Lower lobe of right lung (tissue), 2 donors: Measurements from ENCODE around the gene SRRM3. TPM values are rescaled to one million over a fixed set of nuclear protein-coding genes. Genes with fewer than 3 reads are reported as not detected.
A peak's percentile ranks its signal among the peaks of the same experiment; 100 is the strongest.
"Not testable (repeated sequence)": the region's sequence is repeated elsewhere in the genome, so short reads cannot be mapped to it uniquely, and the experiment has no call there.

Source experiments
- ATAC-seq, 2 donors: fragments of 200-7000 bp; cut with Tn5 transposase; one replicate each; pipeline ENCODE4 v1.9.1; 2020 to 2022; ENCODE audit warnings: mild to moderate bottlenecking in 2 of 2, moderate library complexity in 2 of 2
- DNase-seq: peaks from one replicate; pipeline ENCODE4 v3.0.0-alpha.2; 2020
- H3K27ac ChIP-seq: fragments of 200-600 bp; one replicate; pipeline ENCODE4 v1.8.0; 2022
- H3K27me3 ChIP-seq: fragments of 200-600 bp; one replicate; pipeline ENCODE4 v1.8.0; 2022; ENCODE audit warnings: low read depth
- H3K36me3 ChIP-seq: fragments of 200-600 bp; one replicate; pipeline ENCODE4 v1.8.0; 2022; ENCODE audit warnings: mild to moderate bottlenecking
- H3K4me1 ChIP-seq: fragments of 200-600 bp; one replicate; pipeline ENCODE4 v1.8.0; 2022
- H3K4me3 ChIP-seq: fragments of 200-600 bp; one replicate; pipeline ENCODE4 v1.8.0; 2022; ENCODE audit warnings: mild to moderate bottlenecking
- H3K9me3 ChIP-seq: fragments of 200-600 bp; one replicate; pipeline ENCODE4 v1.8.0; 2022
- intact Hi-C: fragments of 100-400 bp; cut with DNase I; formaldehyde crosslinking; loops from one replicate; pipeline ENCODE4 v1.11.0; 2022
- total RNA-seq: library from RNA; stranded (reverse); fragmentation: NEBNext Ultra II Directional; extraction: Animal tissue kit (Norgen Biotek cat#: 25700); gene quantifications from one replicate; pipeline ENCODE4 v1.2.1, GENCODE V29; 2021
- TF ChIP-seq, protein P1 (sequence below): fragments of 200-600 bp; IDR thresholded peaks from one replicate; pipeline ENCODE4 v1.8.0; 2022; ENCODE audit warnings: antibody characterized with exemption, mild to moderate bottlenecking
- donor health status: DM: no; HTN: yes; CAD: no; lungs with severe emphysema.

The SRRM3 gene
- total RNA-seq, 1 donor from 2014 or later: 0.86 TPM

- peak; percentile 89 to 91 for ATAC-seq
- peaks cover 56% of the 10 kb centered on the region for H3K27me3 ChIP-seq
- no peaks in the 10 kb centered on the region for H3K9me3 ChIP-seq
Measured at GRCh38 chr7:76234931-76235441, 33.3 kb downstream of the SRRM3 start.

DNA sequence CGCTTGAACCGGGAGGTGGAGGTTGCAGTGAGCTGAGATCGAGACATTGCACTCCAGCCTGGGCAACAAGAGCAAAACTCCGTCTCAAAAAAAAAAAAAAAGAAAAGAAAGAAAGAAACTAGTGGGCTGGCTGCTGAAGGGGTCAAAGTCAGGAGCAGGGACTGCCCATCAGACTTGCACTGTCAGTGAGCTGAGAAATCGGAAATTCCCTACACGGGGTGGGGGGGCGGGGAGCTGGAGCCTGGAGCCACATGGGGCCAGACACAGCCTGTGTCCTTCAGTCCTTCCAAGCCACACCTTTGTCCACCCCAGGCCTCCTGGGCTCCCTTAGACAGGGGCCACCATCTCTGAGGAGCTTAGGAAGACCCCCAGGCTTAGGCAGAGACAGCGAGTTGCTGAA, 34.5 kb downstream of the SRRM3 start:
- intact Hi-C loops: no loop called here
- TF ChIP-seq, protein P1, sequence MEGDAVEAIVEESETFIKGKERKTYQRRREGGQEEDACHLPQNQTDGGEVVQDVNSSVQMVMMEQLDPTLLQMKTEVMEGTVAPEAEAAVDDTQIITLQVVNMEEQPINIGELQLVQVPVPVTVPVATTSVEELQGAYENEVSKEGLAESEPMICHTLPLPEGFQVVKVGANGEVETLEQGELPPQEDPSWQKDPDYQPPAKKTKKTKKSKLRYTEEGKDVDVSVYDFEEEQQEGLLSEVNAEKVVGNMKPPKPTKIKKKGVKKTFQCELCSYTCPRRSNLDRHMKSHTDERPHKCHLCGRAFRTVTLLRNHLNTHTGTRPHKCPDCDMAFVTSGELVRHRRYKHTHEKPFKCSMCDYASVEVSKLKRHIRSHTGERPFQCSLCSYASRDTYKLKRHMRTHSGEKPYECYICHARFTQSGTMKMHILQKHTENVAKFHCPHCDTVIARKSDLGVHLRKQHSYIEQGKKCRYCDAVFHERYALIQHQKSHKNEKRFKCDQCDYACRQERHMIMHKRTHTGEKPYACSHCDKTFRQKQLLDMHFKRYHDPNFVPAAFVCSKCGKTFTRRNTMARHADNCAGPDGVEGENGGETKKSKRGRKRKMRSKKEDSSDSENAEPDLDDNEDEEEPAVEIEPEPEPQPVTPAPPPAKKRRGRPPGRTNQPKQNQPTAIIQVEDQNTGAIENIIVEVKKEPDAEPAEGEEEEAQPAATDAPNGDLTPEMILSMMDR: no peak
- Histone ChIP-seq H3K36me3 (no peaks in the 10 kb centered on the region), H3K4me1 (peaks cover 4% of the 10 kb centered on the region), H3K9me3 (no peaks in the 10 kb centered on the region), H3K27ac (no peak overlapping the region), H3K4me3 (no peak overlapping the region), H3K27me3 (peaks cover 48% of the 10 kb centered on the region)
- ATAC-seq (no peak), DNase-seq (no peak)

More at GRCh38 chr7:76234931-76235441, 33.3 kb downstream of the SRRM3 start:
- peak; percentile 75 for DNase-seq
- Histone ChIP-seq H3K36me3 (no peaks in the 10 kb centered on the region), H3K4me3 (peak overlapping the region; percentile 32), H3K27ac (no peak overlapping the region), H3K4me1 (peaks cover 4% of the 10 kb centered on the region)
- TF ChIP-seq, protein P1: no peak
- intact Hi-C loops: no loop called here

DNA sequence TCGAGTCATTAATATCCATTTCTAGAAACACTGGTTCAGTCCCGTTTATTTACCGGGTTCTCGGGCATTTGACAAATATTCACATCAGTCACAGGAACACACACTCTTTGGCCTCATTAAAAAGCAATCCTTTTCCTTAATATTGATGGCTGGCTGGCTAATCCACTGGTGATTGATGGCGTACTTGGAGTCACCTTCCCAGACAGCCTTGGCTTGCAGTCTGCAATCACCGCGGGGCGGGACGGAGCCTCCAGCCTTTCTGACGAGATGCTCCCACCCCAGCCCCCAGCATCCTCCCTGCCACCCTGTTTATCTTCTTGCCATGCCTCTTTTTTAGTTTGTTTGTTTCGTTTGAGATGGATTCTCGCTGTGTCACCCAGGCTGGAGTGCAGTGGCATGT, 36.6 kb downstream of the SRRM3 start:
- Histone ChIP-seq H3K27ac (no peak overlapping the region), H3K4me3 (no peak overlapping the region), H3K4me1 (peaks cover 4% of the 10 kb centered on the region), H3K27me3 (peaks cover 27% of the 10 kb centered on the region), H3K36me3 (no peaks in the 10 kb centered on the region), H3K9me3 (no peaks in the 10 kb centered on the region)
- intact Hi-C loops: no loop called here
- ATAC-seq (no peak), DNase-seq (no peak)
- TF ChIP-seq, protein P1: no peak

GRCh38 chr7:76241141-76241540, 39.4 kb downstream of the SRRM3 start:
- Histone ChIP-seq H3K4me1 (no peaks in the 10 kb centered on the region), H3K27ac (no peak overlapping the region), H3K36me3 (no peaks in the 10 kb centered on the region), H3K9me3 (no peaks in the 10 kb centered on the region), H3K27me3 (peaks cover 4% of the 10 kb centered on the region), H3K4me3 (no peak overlapping the region)
- intact Hi-C loops: no loop called here
- TF ChIP-seq, protein P1: no peak
- no peak for DNase-seq
- no peak for ATAC-seq

DNA sequence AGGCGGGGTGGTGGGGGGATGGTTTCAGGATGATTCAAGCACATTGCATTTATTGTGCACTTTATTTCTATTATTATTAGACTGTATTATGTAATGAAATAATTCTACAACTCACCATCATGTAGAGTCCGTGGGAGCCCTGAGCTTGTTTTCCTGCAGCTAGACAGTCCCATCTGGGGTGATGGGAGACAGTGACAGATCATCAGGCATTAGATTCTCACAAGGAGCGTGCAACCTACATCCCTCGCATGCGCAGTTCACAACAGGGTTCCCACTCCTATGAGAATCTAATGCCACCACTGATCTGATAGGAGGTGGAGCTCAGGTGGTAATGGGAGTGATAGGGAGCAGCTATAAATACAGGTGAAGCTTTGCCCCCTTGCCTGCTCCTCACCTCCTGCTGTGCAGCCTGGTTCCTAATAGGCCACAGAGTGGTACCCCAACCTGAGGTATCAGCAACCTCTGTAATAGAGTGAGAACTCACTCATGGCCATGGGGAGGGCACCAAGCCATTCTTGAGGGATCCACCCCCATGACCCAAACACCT, 40.9 kb downstream of the SRRM3 start:
- H3K36me3 ChIP-seq, H3K27ac ChIP-seq, H3K4me3 ChIP-seq, ATAC-seq, DNase-seq, H3K4me1 ChIP-seq, intact Hi-C loops, H3K27me3 ChIP-seq, H3K9me3 ChIP-seq: not testable (repeated sequence)

DNA sequence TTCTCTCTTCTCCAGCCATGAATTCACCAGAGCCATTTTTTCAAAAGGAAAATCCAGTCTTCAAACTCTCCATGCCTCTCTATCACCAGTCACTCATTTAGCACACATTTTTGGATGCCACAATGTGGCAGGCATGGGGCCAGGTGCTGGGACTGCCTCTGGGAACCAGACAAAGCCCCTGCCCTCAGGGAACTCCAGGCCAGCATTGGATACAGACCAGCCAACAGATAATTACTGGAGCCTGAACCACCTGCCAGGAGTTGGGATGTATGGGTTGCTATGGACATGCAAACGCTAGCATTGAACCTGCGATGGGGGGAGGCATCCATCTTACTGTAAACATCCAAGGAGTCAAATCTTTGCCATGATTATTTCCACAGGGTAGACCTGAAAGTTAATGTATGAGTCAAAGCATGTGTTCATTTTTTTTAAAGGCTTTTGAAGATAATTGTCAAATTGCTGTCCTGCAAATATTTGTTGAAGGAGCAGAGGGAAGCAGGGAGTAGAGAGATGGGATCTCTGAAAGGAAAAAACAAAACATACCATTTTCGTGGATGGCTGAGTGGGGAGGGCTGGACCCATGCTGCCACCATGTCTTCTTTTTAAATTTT, 43.2 kb downstream of the SRRM3 start:
- intact Hi-C loops: no loop called here
- DNase-seq (no peak), ATAC-seq (no peak)
- H3K4me1 ChIP-seq: no peaks in the 10 kb centered on the region
- TF ChIP-seq, protein P1: no peak
- H3K27me3 ChIP-seq: no peaks in the 10 kb centered on the region
- H3K9me3 ChIP-seq: no peaks in the 10 kb centered on the region
- H3K27ac ChIP-seq: no peak overlapping the region
- no peak overlapping the region for H3K4me3 ChIP-seq
- no peaks in the 10 kb centered on the region for H3K36me3 ChIP-seq
